ENCODE measurements around the gene MAN2A2.
"Not testable (repeated sequence)": the region's sequence is repeated elsewhere in the genome, so short reads cannot be mapped to it uniquely, and the experiment has no call there.

Gene MAN2A2

DNA sequence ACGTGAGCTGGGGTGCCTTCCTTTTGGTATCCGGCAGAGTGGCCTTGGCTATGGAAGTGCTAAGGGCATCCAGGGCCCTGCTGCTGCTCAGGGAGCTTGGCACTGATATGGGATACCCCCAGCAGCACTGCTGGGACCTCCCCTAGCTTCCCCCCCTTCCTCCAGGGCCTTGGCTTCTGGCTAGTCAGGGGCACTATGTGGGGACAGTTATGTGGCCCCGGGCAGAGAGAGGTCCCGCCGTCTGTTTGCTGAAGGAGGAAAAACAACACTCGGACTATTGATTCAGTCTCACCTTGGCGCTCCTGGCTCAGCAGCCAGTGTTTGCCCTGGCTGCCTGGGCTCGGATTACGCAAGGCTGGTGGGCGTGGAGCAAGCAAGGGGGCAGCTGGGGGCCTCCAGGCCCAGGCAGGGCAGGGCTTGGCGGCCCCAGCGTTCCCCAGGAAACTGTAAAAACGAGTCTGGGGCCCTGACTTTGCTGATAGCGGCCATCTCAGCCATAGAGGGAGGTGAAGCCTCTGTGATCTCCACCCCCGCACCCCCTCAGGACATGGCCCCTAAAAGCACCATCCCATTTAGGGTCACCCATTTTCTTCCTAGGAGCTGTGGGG lies 29.0 kb upstream of the MAN2A2 start:
- peak; percentile 44 to 57 for DNase-seq (ENCODE audit: low read depth in 1 of 2, low spot score in 1 of 2)
- in situ Hi-C loops (cut with HindIII; ENCODE audit: low pct_unique_long_range_greater_than_20kb, low sequenced_read_pairs) = no loop called here
- no peak for TF ChIP-seq JUND (IDR thresholded peaks at IDR 0.05; ENCODE audit: low read depth)

DNA sequence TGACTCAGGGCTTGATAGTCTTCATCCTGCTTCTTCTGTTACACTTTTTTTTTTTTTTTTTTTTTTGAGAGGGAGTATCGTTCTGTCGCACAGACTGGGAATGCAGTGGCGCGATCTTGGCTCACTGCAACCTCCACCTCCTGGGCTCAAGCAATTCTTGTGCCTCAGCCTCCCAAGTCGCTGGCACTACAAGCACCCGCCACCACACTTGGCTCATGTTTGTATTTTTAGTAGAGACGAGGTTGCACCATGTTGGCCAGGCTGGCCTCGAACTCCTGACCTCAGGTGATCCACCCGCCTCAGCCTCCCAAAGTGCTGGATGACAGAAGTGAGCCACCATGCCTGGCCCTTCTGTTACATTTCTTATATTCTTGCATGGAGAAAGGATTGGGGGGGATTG lies 28.1 kb upstream of the MAN2A2 start:
- DNase-seq (ENCODE audit: low read depth in 1 of 2, low spot score in 1 of 2); in situ Hi-C loops (cut with HindIII; ENCODE audit: low pct_unique_long_range_greater_than_20kb, low sequenced_read_pairs): not testable (repeated sequence)

GRCh38 chr15:90875549-90875981 lies 27.5 kb upstream of the MAN2A2 start:
- TF ChIP-seq JUND (IDR thresholded peaks at IDR 0.05; ENCODE audit: low read depth) = no peak
- in situ Hi-C loops (cut with HindIII; ENCODE audit: low pct_unique_long_range_greater_than_20kb, low sequenced_read_pairs) = no loop called here
- DNase-seq (ENCODE audit: low read depth in 1 of 2, low spot score in 1 of 2) = no peak

- DNase-seq (ENCODE audit: low read depth in 1 of 2, low spot score in 1 of 2) = no peak
- TF ChIP-seq JUND (IDR thresholded peaks at IDR 0.05; ENCODE audit: low read depth) = no peak
- in situ Hi-C loops (cut with HindIII; ENCODE audit: low pct_unique_long_range_greater_than_20kb, low sequenced_read_pairs) = no loop called here
Measured at GRCh38 chr15:90876046-90876445, 27.1 kb upstream of the MAN2A2 start.

DNA sequence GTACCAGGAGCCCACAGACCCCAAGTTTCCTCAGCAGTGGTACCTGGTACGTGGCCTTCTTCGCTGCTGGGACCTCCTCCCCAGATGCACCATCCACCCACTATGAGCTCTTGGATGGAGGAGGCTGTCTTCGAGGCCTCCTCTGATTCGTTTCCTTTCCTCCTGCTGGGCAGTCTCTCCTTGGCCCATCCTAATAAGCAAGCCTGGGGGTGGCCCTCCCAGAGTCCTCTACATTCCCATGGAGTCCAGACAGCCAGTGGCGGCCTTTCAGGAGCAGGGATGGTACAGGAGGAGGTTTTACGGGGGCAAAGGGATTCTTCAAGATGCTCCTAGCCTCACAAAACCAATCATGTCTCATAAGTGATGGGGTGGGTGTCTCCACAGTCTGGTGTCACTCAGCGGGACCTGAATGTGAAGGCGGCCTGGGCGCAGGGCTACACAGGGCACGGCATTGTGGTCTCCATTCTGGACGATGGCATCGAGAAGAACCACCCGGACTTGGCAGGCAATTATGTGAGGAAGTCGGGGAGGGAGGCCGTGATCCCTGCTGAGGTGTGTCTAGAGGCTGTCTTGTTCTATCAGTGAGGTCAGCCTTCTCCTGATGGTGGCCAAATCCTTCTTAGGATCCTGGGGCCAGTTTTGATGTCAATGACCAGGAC lies 26.5 kb upstream of the MAN2A2 start:
- in situ Hi-C loops (cut with HindIII; ENCODE audit: low pct_unique_long_range_greater_than_20kb, low sequenced_read_pairs) = no loop called here

GRCh38 chr15:90877315-90877714 lies 25.8 kb upstream of the MAN2A2 start:
- in situ Hi-C loops (cut with HindIII; ENCODE audit: low pct_unique_long_range_greater_than_20kb, low sequenced_read_pairs) = no loop called here

More for the DNA sequence above, 26.5 kb upstream of the MAN2A2 start:
- TF ChIP-seq JUND (IDR thresholded peaks at IDR 0.05; ENCODE audit: low read depth) = no peak
- no peak for DNase-seq (ENCODE audit: low read depth in 1 of 2, low spot score in 1 of 2)

DNA sequence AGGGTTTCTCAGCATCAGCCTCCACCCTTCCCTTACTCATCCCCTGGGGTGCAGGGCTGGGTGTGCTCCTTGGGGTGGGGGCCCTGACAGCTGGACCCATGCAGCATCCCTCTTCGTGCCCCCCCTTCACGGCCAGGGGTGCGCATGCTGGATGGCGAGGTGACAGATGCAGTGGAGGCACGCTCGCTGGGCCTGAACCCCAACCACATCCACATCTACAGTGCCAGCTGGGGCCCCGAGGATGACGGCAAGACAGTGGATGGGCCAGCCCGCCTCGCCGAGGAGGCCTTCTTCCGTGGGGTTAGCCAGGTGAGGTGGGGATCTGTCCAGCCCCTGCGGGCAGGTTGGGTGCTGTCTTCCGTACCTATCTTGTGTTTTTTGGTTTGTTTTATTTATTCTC lies 25.1 kb upstream of the MAN2A2 start:
- in situ Hi-C loops (cut with HindIII; ENCODE audit: low pct_unique_long_range_greater_than_20kb, low sequenced_read_pairs) = no loop called here
- no peak for TF ChIP-seq JUND (IDR thresholded peaks at IDR 0.05; ENCODE audit: low read depth)
- no peak for DNase-seq (ENCODE audit: low read depth in 1 of 2, low spot score in 1 of 2)

More at GRCh38 chr15:90877315-90877714, 25.8 kb upstream of the MAN2A2 start:
- TF ChIP-seq JUND (IDR thresholded peaks at IDR 0.05; ENCODE audit: low read depth) = no peak
- no peak for DNase-seq (ENCODE audit: low read depth in 1 of 2, low spot score in 1 of 2)

- no peak for DNase-seq (ENCODE audit: low read depth in 1 of 2, low spot score in 1 of 2)
- in situ Hi-C loops (cut with HindIII; ENCODE audit: low pct_unique_long_range_greater_than_20kb, low sequenced_read_pairs) = no loop called here
- TF ChIP-seq JUND (IDR thresholded peaks at IDR 0.05; ENCODE audit: low read depth) = no peak
Measured at GRCh38 chr15:90878660-90879059, 24.4 kb upstream of the MAN2A2 start.

DNA sequence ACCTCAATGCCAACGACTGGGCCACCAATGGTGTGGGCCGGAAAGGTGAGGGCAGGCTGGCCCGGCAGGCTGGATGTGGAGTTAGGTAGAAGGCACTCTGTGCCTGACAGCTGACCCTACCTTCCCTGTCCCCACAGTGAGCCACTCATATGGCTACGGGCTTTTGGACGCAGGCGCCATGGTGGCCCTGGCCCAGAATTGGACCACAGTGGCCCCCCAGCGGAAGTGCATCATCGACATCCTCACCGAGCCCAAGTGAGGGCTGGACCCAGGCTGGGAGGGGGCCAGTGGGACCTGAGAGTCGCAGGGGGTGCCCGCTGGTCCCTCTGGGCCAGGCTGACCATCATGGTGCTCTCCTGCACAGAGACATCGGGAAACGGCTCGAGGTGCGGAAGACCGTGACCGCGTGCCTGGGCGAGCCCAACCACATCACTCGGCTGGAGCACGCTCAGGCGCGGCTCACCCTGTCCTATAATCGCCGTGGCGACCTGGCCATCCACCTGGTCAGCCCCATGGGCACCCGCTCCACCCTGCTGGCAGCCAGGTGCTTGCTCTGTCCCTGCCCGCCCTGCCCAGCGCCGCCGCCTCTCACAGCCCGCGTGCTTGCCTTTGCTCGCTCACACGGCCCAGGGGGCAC lies 23.3 kb upstream of the MAN2A2 start:
- no peak for TF ChIP-seq JUND (IDR thresholded peaks at IDR 0.05; ENCODE audit: low read depth)
- DNase-seq (ENCODE audit: low read depth in 1 of 2, low spot score in 1 of 2) = no peak
- in situ Hi-C loops (cut with HindIII; ENCODE audit: low pct_unique_long_range_greater_than_20kb, low sequenced_read_pairs) = no loop called here

GRCh38 chr15:90880381-90881145 lies 22.5 kb upstream of the MAN2A2 start:
- TF ChIP-seq JUND (IDR thresholded peaks at IDR 0.05; ENCODE audit: low read depth) = no peak
- in situ Hi-C loops (cut with HindIII; ENCODE audit: low pct_unique_long_range_greater_than_20kb, low sequenced_read_pairs) = no loop called here
- no peak for DNase-seq (ENCODE audit: low read depth in 1 of 2, low spot score in 1 of 2)

GRCh38 chr15:90881181-90881977 lies 21.7 kb upstream of the MAN2A2 start:
- TF ChIP-seq JUND (IDR thresholded peaks at IDR 0.05; ENCODE audit: low read depth) = no peak
- no peak for DNase-seq (ENCODE audit: low read depth in 1 of 2, low spot score in 1 of 2)
- in situ Hi-C loops (cut with HindIII; ENCODE audit: low pct_unique_long_range_greater_than_20kb, low sequenced_read_pairs) = no loop called here

Measured in T47D (cell line).